Measurements from ENCODE around the gene SMYD3. TPM values are rescaled to one million over a fixed set of nuclear protein-coding genes. Genes with fewer than 3 reads are reported as not detected.

SMYD3 gene
- total and polyA plus RNA-seq, 10 of the 15 experiments (the other 5 are each of a cell fraction or from before 2014, with no cell fraction given) = 18.3 to 54.0 (median 24.8) TPM

DNA sequence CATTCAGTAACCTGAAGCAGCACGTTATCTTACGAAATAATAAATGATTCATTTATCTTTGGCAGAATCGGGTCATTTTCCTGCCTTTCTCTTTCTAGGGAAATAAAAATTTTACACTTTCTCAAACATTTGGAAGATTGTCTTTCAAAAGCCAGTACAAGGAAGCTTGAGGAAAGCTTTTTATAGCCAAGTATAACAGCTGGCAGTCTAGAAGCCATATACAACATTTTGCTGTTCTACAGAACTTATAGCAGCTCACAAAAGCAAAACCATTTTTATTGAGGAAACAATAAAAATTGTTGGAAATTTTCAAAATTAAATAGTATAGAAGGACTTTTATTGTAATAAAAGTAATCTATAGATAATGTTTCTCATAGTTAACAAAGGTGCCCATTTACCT, 448.6 kb downstream of the SMYD3 start (continued):
- TF ChIP-seq, protein P1, sequence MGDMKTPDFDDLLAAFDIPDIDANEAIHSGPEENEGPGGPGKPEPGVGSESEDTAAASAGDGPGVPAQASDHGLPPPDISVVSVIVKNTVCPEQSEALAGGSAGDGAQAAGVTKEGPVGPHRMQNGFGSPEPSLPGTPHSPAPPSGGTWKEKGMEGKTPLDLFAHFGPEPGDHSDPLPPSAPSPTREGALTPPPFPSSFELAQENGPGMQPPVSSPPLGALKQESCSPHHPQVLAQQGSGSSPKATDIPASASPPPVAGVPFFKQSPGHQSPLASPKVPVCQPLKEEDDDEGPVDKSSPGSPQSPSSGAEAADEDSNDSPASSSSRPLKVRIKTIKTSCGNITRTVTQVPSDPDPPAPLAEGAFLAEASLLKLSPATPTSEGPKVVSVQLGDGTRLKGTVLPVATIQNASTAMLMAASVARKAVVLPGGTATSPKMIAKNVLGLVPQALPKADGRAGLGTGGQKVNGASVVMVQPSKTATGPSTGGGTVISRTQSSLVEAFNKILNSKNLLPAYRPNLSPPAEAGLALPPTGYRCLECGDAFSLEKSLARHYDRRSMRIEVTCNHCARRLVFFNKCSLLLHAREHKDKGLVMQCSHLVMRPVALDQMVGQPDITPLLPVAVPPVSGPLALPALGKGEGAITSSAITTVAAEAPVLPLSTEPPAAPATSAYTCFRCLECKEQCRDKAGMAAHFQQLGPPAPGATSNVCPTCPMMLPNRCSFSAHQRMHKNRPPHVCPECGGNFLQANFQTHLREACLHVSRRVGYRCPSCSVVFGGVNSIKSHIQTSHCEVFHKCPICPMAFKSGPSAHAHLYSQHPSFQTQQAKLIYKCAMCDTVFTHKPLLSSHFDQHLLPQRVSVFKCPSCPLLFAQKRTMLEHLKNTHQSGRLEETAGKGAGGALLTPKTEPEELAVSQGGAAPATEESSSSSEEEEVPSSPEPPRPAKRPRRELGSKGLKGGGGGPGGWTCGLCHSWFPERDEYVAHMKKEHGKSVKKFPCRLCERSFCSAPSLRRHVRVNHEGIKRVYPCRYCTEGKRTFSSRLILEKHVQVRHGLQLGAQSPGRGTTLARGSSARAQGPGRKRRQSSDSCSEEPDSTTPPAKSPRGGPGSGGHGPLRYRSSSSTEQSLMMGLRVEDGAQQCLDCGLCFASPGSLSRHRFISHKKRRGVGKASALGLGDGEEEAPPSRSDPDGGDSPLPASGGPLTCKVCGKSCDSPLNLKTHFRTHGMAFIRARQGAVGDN (IDR thresholded peaks at IDR 0.05) = no peak
- no peak for TF ChIP-seq NR2C1 (IDR thresholded peaks at IDR 0.05)
- TF ChIP-seq, protein P2, sequence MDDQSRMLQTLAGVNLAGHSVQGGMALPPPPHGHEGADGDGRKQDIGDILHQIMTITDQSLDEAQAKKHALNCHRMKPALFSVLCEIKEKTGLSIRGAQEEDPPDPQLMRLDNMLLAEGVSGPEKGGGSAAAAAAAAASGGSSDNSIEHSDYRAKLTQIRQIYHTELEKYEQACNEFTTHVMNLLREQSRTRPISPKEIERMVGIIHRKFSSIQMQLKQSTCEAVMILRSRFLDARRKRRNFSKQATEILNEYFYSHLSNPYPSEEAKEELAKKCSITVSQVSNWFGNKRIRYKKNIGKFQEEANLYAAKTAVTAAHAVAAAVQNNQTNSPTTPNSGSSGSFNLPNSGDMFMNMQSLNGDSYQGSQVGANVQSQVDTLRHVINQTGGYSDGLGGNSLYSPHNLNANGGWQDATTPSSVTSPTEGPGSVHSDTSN (IDR thresholded peaks at IDR 0.05; ENCODE audit: insufficient replicate concordance, low read depth, low read length) = no peak
- no peak for TF ChIP-seq SPI1 (IDR thresholded peaks at IDR 0.05; ENCODE audit: borderline replicate concordance, insufficient read depth, low read depth, low read length)

DNA sequence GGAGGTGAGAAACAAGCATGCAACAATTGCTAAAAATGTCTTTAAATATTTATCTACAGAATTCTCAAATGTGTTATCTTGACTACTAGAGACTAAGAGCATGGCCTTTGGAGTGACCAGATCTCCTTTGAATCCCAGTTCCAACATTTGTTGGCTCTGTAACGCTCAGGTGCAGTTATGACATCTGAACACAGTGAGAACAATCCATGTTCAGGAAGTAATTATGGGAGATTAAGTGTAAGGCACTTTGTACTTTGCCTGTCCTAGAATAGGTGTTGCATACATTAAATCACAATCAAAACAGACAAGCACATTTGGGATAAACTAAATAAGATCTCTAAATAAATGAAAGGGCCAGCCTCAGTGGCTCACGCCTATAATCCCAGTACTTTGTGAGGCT, 454.5 kb downstream of the SMYD3 start:
- intact Hi-C loops (cut with micrococcal nuclease; ENCODE audit: unreplicated experiment) (no loop called here), in situ Hi-C loops (cut with MboI) (no loop called here)
- H3K4me2 ChIP-seq (ENCODE audit: control insufficient read depth, insufficient read depth) = no peak overlapping the region
- no peaks in the 10 kb centered on the region for H3K27me3 ChIP-seq (replicated peaks in 1 of 2; ENCODE audit: control insufficient read depth in 2 of 2, insufficient read depth in 2 of 2, low read length in 1 of 2)
- DNase-seq (ENCODE audit: low read depth, low spot score) = no peak
- POLR2A ChIA-PET = no interaction called here
- H3K36me3 ChIP-seq (ENCODE audit: control insufficient read depth in 2 of 2, insufficient read depth in 2 of 2, low read length in 1 of 2) = no peaks in the 10 kb centered on the region
- H3K4me3 ChIP-seq = no peak overlapping the region
- H3K9me3 ChIP-seq (replicated peaks; ENCODE audit: control insufficient read depth, insufficient read depth, low read length) = no peaks in the 10 kb centered on the region
- H3K27ac ChIP-seq (ENCODE audit: control insufficient read depth, insufficient read depth) = no peak overlapping the region
- BruUV-seq (replicated peaks) = no TSS peak
- H3K9ac ChIP-seq (ENCODE audit: control insufficient read depth, insufficient read depth, low read length) = no peak overlapping the region
- FAIRE-seq = no peak
- WGBS (ENCODE audit: insufficient coverage, insufficient replicate concordance, low lambda C conversion rate, missing lambda C conversion rate) = 97% methylated on average over 2 of the region's 2 CpGs
- no peaks in the 10 kb centered on the region for H4K20me1 ChIP-seq (ENCODE audit: control insufficient read depth, insufficient read depth)
- RAD21 ChIA-PET (ENCODE audit: unreplicated experiment) = no interaction called here
- H2AFZ ChIP-seq (ENCODE audit: control insufficient read depth, low read depth, low read length) = no peak overlapping the region
- ATAC-seq = no peak
- SMC1A ChIA-PET (ENCODE audit: uncharacterized antibody, unreplicated experiment) = no interaction called here
- no peaks in the 10 kb centered on the region for H3K4me1 ChIP-seq (ENCODE audit: control insufficient read depth, insufficient read depth, low read length)
- CTCF ChIA-PET = no interaction called here
- H3K79me2 ChIP-seq (ENCODE audit: control insufficient read depth, insufficient read depth, low read length) = no peaks in the 10 kb centered on the region
- TF ChIP-seq YBX1 (IDR thresholded peaks at IDR 0.05) (no peak), RCOR1 (conservative IDR thresholded peaks at IDR 0.05; ENCODE audit: low read depth, low read length) (no peak), SREBF1 (IDR thresholded peaks at IDR 0.05; ENCODE audit: low read length) (no peak), NFIC (IDR thresholded peaks at IDR 0.05; ENCODE audit: low read depth, low read length) (no peak), NRF1 (conservative IDR thresholded peaks at IDR 0.05; ENCODE audit: low read depth, low read length) (no peak), ZNF207 (IDR thresholded peaks at IDR 0.05; ENCODE audit: borderline replicate concordance) (no peak)
- TF ChIP-seq, protein P3, sequence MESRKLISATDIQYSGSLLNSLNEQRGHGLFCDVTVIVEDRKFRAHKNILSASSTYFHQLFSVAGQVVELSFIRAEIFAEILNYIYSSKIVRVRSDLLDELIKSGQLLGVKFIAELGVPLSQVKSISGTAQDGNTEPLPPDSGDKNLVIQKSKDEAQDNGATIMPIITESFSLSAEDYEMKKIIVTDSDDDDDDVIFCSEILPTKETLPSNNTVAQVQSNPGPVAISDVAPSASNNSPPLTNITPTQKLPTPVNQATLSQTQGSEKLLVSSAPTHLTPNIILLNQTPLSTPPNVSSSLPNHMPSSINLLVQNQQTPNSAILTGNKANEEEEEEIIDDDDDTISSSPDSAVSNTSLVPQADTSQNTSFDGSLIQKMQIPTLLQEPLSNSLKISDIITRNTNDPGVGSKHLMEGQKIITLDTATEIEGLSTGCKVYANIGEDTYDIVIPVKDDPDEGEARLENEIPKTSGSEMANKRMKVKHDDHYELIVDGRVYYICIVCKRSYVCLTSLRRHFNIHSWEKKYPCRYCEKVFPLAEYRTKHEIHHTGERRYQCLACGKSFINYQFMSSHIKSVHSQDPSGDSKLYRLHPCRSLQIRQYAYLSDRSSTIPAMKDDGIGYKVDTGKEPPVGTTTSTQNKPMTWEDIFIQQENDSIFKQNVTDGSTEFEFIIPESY (IDR thresholded peaks at IDR 0.05) = no peak
- TF ChIP-seq, protein P4, sequence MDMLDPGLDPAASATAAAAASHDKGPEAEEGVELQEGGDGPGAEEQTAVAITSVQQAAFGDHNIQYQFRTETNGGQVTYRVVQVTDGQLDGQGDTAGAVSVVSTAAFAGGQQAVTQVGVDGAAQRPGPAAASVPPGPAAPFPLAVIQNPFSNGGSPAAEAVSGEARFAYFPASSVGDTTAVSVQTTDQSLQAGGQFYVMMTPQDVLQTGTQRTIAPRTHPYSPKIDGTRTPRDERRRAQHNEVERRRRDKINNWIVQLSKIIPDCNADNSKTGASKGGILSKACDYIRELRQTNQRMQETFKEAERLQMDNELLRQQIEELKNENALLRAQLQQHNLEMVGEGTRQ (IDR thresholded peaks at IDR 0.05; ENCODE audit: borderline replicate concordance, low read depth, low read length) = no peak
- TF ChIP-seq, protein P5, sequence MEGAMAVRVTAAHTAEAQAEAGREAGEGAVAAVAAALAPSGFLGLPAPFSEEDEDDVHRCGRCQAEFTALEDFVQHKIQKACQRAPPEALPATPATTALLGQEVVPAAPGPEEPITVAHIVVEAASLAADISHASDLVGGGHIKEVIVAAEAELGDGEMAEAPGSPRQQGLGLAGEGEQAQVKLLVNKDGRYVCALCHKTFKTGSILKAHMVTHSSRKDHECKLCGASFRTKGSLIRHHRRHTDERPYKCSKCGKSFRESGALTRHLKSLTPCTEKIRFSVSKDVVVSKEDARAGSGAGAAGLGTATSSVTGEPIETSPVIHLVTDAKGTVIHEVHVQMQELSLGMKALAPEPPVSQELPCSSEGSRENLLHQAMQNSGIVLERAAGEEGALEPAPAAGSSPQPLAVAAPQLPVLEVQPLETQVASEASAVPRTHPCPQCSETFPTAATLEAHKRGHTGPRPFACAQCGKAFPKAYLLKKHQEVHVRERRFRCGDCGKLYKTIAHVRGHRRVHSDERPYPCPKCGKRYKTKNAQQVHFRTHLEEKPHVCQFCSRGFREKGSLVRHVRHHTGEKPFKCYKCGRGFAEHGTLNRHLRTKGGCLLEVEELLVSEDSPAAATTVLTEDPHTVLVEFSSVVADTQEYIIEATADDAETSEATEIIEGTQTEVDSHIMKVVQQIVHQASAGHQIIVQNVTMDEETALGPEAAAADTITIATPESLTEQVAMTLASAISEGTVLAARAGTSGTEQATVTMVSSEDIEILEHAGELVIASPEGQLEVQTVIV (IDR thresholded peaks at IDR 0.05; ENCODE audit: borderline replicate concordance, partially characterized antibody) = no peak
